GM19468 (cell line): ENCODE results near the gene NT5DC1.
"Not testable (repeated sequence)": the region's sequence is repeated elsewhere in the genome, so short reads cannot be mapped to it uniquely, and the experiment has no call there.

Experiments used
- ATAC-seq: cut with Tn5 transposase; IDR thresholded peaks from one replicate; pipeline ENCODE4 v1.9.1; 2021; ENCODE audit warnings: mild to moderate bottlenecking, moderate library complexity, moderate number of reproducible peaks; ENCODE audit not compliant: unreplicated experiment; ENCODE audit errors: extremely low read depth

NT5DC1 gene

GRCh38 chr6:116265041-116265829, 164.6 kb downstream of the NT5DC1 start:
- ATAC-seq = no peak

GRCh38 chr6:116266803-116267202, 166.2 kb downstream of the NT5DC1 start:
- ATAC-seq = no peak

GRCh38 chr6:116267836-116268588, 167.4 kb downstream of the NT5DC1 start:
- no peak for ATAC-seq

- peak; percentile 63 for ATAC-seq
These were observed 168.1 kb downstream of the NT5DC1 start for GRCh38 chr6:116268589-116269293.

- no peak for ATAC-seq
These were observed 170.6 kb downstream of the NT5DC1 start for GRCh38 chr6:116271149-116271708.

GRCh38 chr6:116277124-116277523, 176.5 kb downstream of the NT5DC1 start:
- ATAC-seq = no peak

GRCh38 chr6:116278481-116278829, 177.8 kb downstream of the NT5DC1 start:
- no peak for ATAC-seq

GRCh38 chr6:116278854-116279231, 178.2 kb downstream of the NT5DC1 start:
- no peak for ATAC-seq

- peak; percentile 97 for ATAC-seq
These were observed 178.8 kb downstream of the NT5DC1 start, which contains the start of gene TSPYL1 for GRCh38 chr6:116279232-116280160. Gene TSPYL1, minus strand, starts transcription at chr6:116279930. Its CDS starts 100 bp downstream, at chr6:116279830.

GRCh38 chr6:116280161-116280932, 179.7 kb downstream of the NT5DC1 start:
- ATAC-seq = no peak

GRCh38 chr6:116280933-116281316, 180.3 kb downstream of the NT5DC1 start:
- ATAC-seq = no peak

GRCh38 chr6:116282698-116283097, 182.0 kb downstream of the NT5DC1 start:
- no peak for ATAC-seq

GRCh38 chr6:116283191-116283590, 182.5 kb downstream of the NT5DC1 start:
- no peak for ATAC-seq

- ATAC-seq = not testable (repeated sequence)
These were observed 184.3 kb downstream of the NT5DC1 start for GRCh38 chr6:116284984-116285383.

- ATAC-seq = no peak
These were observed 186.2 kb downstream of the NT5DC1 start for GRCh38 chr6:116286773-116287358.

GRCh38 chr6:116287689-116288282, 187.1 kb downstream of the NT5DC1 start:
- peak; percentile 48 for ATAC-seq

GRCh38 chr6:116289876-116290275, 189.2 kb downstream of the NT5DC1 start:
- ATAC-seq = no peak

GRCh38 chr6:116290799-116291198, 190.1 kb downstream of the NT5DC1 start:
- no peak for ATAC-seq
